Measurements from ENCODE around the gene RGS3.

Gene RGS3

GRCh38 chr9:113585555-113585954 lies 122.0 kb downstream of the RGS3 start:
- no peak for DNase-seq (ENCODE audit: low read depth)

DNA sequence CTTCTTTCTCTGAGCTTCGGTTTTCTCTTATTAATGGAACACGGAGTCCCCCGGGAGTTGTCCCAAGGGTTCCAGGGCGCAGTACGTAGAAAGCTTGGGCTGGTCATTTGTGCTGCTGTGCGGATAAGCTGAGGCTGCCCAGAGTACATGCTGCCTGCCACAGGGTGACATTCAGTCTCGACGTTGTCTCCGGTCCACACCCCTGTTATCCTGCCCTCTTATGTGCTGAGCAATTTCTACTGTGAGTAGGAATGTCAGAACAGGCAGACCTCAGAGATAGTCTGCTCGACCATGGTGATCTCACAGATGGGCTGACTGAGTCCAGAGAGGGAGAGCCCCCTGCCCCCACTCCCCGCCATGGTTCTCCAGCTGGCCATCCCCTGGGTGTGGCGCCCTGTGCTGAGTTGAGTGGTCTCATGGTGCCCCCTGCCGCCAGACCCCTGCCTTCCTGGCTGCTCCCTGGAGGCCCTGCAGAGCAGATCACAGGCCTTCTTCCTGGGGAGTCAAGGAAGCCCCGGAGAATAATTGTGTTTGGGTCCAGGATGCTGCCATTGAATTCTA lies 124.0 kb downstream of the RGS3 start:
- DNase-seq (ENCODE audit: low read depth) = no peak

DNA sequence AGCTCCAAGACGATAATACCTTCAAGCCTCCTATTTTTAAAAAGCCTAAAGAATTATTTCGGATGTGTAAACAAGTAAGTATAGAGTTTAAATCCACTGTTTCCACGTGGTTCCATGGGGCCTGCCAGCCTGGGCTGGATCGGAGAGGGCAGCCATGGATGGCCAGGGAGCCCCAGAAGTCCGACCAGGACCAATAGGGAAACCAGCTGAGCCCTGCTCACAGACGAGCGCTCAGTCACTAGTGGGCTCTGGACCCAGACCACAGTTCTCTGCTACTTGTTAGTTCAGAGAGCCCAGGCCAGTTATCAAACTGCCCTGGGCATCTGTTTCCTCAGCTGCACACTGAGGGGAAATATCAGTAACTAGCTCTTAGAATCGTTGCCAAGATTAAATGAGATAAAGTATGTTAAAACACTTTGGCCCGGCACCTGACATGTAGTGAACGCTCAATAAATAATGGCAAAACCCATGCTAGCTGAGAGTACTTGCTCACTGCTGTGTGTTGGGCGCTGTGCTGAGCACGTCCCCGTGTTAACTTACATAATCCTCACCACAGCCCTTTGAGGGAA lies 124.8 kb downstream of the RGS3 start:
- DNase-seq (ENCODE audit: low read depth) = no peak

- DNase-seq (ENCODE audit: low read depth) = no peak
These were observed 125.4 kb downstream of the RGS3 start for GRCh38 chr9:113588936-113589335.

GRCh38 chr9:113589407-113589806 lies 125.9 kb downstream of the RGS3 start:
- DNase-seq (ENCODE audit: low read depth) = no peak

DNA sequence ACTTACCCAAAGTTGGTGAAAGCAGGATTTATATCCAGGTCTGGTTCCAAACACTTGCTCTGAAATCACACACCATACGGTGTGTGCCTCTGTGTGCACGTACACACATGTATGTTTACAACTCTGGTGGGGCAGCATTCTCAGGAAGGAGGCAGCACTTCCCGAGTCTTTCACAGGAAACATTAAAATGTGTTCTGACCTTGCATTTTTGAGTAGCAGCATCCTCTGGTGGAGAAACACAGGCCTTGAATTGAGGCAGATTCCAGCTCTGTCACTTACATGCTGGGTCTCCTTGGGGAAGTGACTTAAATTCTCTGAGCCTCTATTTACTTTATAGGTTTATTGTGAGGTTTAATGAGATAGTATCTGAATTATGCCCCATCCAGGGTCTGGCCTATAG lies 126.4 kb downstream of the RGS3 start:
- peak; percentile 54 for DNase-seq (ENCODE audit: low read depth)

DNA sequence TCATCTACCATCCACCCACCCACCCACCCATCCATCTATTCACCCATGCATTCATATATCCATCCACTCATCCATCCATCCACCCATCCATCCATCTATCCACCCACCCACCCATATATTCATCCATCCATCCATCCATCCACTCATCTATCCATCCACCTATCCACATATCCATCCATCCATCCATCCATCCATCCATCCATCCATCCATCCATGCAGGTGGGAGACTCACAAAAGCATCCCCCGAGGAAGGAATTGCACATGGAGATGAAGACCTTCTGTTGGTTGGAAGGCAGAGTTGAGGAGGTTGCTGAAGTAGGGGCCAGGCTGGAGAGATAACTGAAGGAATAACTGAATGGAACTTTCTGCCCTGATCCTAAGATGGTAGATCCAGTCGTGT lies 126.9 kb downstream of the RGS3 start:
- no peak for DNase-seq (ENCODE audit: low read depth)

DNA sequence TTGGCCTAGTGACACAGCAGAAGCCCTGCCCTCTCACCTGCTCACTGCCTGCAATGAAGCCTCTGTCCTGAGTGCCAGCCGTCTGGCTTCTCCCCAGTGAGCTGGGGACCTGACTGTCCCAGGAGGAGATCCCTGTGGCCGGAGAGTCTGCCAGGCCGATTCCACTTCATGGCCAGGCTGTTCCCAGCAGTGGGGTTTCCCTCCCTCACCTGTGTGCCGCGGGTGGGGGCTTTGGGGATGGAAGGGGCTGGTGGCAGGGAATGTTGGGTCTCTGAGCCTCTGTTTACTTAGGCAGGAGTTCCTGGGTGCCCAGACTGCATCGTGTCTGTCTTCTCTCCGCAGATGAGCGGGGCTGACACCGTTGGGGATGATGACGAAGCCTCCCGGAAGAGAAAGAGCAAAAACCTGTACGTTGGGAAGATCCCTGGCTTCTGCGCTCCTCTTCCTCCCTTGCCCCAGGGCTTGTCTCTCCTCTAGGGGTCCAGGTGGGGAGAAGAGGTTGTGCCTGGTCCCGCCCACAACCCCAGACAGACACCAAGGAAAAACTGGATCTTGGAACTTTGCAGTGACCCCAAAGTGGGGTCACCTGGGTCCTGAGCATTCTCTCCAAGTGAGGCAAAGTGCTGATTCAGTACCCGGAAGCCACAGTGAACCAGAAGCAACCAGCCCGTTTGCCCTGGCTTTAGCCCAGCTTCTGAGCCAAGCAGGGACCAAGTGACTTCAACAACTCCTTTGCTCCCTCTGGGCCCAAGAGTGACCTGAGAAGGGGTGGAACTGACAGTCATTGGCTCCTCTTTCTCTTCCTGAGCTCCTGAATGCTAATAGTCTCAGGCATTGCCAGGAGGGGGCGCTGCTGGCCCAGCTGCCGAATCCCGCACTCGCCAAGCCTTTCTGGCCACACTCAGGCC lies 127.7 kb downstream of the RGS3 start:
- DNase-seq (ENCODE audit: low read depth) = peak; percentile 62

- DNase-seq (ENCODE audit: low read depth) = no peak
These were observed 128.5 kb downstream of the RGS3 start for GRCh38 chr9:113591899-113592625.

DNA sequence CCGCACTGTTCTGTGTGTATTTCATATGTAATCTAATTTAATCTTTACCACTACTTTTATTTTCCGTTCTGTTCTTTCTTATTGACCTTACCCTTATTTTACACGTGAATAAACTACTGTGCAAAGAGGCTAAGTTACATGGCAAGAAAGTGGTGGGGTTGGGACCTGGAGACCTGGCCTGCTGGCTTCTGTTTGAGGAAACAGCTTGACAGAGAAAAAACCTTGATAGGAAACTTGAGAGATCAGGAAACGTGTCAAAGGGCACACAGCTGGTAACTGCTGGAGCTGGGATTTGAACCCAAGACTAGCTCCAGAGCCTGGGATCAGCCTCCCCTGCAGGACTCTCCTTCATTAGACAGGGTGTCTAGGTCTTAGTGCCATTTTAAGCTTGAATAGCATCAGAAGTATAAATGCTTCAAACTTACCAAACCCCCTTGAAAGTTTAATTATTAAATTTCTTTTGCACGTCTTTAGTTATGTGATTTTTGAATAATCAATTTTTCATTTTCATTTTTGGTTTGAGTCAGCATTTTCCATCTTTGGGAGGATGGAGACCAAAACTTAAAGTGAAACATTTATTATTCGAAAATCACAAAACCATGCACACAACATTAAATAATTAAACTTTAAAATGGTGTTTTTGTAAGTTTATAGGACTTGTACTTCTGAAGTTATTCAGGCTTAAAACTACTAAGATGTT lies 129.5 kb downstream of the RGS3 start:
- no peak for DNase-seq (ENCODE audit: low read depth)

DNA sequence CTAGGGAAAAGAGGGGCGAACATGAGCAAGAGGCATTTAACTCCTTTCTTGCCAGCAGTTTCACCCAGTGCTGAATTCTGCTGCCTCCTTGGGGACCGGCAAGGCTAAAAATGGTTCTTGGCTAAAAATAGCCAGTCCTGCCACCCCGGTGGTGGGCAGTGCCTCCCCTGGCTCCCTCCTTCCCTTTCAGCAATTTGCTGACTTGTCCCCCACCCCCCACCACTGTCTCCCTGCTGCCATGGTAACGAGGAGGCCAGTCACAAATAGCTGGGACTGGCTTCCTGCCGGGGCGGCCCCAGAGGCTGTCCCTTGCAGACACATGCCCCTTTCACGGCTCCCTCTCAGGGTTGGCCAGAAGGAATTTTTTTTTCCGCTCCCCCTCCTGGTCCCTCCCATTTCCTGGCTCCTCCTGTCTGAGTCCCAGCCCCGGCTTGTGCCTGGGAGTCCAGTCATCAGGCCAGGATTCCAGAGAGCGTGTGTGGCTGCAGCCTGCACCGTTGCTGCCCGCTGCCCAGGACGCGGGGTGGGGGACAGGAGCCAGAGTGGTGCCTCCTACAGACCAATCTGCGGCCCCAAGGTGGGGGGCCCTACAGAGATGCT lies 130.3 kb downstream of the RGS3 start:
- DNase-seq (ENCODE audit: low read depth) = peak; percentile 98

GRCh38 chr9:113594484-113595299 lies 131.2 kb downstream of the RGS3 start:
- DNase-seq (ENCODE audit: low read depth) = peak; percentile 62

DNA sequence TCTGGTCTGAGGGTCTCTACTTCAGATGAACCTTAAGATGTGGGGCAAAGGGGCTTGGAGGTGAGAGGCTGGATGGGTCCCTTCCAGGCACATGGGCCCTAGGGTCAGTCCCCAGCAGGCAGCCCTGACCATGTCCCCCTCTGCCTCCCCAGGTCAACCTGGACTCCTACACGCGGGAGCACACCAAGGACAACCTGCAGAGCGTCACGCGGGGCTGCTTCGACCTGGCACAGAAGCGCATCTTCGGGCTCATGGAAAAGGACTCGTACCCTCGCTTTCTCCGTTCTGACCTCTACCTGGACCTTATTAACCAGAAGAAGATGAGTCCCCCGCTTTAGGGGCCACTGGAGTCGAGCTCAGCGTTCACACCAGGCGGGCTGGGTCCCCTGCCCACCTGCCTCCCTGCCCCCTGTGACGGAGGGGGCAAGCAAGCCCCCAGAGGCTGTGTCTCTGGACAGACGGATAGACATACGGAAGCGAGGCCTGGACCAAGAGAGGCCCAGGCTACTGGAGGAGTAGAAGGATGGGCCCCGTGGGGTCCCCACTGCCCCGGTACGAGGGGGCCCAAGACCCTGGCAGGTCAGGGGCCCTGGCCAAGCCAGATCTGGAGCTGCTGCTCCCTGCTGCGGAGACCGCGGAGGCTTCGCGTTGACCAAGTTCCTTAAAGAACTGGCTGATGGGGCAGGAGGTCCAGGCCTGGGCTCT lies 133.2 kb downstream of the RGS3 start:
- no peak for DNase-seq (ENCODE audit: low read depth)

GRCh38 chr9:113597390-113598241 lies 134.1 kb downstream of the RGS3 start:
- no peak for DNase-seq (ENCODE audit: low read depth)

DNA sequence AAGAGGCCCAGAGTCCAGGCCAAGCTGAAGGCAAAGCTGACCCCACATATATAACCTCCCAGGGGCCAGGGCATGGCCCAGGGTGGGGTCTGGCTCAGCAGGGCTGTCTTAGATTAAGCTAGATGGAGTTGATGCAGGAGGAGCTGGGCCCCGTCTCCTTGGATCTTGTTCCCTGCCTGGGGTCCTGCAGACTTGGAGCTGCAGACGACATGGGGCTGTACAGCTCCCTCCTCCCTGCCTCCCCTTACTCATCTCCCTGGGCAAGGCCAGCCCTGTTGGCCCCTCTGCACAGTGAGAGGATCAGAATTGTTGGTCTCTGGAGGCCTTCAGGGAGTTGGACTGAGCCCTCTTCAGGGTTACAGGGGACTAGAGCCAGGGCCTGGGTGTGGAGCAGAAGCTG lies 134.9 kb downstream of the RGS3 start:
- DNase-seq (ENCODE audit: low read depth) = no peak

- no peak for DNase-seq (ENCODE audit: low read depth)
These were observed 135.4 kb downstream of the RGS3 start for GRCh38 chr9:113598883-113599282.

GRCh38 chr9:113599646-113600022 lies 136.1 kb downstream of the RGS3 start:
- peak; percentile 84 for DNase-seq (ENCODE audit: low read depth)

DNA sequence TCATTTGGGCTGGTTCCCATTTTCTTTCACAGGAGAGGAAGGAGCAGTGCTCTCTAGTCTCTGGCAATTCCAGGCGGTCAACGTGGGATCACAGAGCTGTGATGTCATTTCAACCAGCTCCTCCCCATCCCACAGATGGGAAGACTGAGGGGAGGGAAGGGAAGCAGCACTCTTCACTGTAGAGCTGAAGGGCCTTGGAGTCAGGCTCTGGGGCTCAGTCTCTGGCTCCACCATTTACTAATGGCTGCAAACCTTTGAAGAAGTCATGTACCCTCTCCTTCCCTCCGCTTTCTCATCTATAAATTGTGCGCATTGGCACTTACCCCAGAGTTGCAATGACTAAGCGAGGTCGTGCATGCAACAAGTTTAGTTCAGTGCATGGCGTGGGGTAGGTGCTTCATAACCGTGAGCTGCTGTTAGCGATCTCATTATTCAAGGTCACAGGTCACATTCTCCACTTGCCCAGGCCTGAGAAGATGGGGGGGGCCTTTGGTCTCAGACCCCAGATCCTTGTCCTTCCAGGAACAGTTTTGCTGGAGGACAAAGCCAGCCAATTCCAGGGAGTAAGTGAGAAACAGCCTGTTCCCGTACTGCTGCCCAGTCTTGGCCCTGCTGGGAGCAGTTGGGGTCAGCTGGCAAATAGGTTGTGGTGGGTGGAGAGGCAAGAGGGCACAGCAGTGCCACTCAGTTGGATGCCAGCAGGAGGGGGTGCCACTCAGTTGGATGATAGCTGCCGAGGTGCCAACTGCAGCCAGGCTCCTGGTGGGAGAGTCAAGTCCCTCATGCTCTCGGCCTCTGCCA lies 136.7 kb downstream of the RGS3 start:
- DNase-seq (ENCODE audit: low read depth) = peak; percentile 59

Data from fibroblast of gingiva (primary cell).